Measurements from ENCODE around the gene DTWD2. TPM values are rescaled to one million over a fixed set of nuclear protein-coding genes. Genes with fewer than 3 reads are reported as not detected.

DTWD2 gene
- polyA plus RNA-seq, 1 of the 3 experiments (the other 2 are of a cell fraction), result 2.5 TPM

DNA sequence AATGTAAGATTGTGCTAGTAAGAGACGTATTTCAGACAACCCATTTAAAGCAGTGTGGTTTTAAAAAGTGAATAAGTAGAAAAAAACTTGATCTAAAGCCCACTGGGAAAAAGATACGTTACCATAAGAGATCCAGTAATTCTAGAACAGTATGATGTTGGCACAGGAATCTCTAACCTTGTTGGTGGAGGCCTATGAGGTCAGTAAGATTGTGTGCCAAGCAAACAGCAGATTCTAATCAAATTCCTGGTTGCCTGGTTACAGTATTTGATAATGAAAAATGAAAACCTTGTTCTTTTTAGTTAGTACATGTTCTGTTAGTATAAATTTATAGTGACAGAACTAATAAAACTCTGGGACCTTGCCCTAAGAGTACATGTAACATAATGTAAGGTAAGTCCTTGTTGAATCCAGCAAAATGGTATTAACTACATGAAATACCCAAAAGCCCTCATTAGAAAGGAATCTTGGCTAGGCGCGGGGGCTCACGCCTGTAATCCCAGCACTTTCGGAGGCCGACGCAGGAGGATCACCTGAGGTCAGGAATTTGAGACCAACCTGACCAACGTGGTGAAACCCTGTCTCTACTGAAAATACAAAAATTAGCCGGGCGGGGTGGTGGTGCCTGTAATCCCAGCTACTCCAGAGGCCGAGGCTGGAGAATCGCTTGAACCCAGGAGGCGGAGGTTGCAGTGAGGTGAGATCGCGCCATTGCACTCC is 49.3 kb upstream of the DTWD2 start (continued):
- TF ChIP-seq CHD2 (IDR thresholded peaks at IDR 0.05; ENCODE audit: low read length, partially characterized antibody) (no peak), POLR2AphosphoS5 (IDR thresholded peaks at IDR 0.05; ENCODE audit: low read depth, low read length) (no peak), RAD21 (IDR thresholded peaks at IDR 0.05; ENCODE audit: low read length) (no peak), SMC3 (IDR thresholded peaks at IDR 0.05; ENCODE audit: low read depth, low read length) (no peak), EZH2phosphoT487 (IDR thresholded peaks at IDR 0.05; ENCODE audit: borderline replicate concordance, low read depth) (no peak), RFX5 (IDR thresholded peaks at IDR 0.05; ENCODE audit: low read length) (no peak), YY1 (IDR thresholded peaks at IDR 0.05; ENCODE audit: low read depth) (no peak), SIN3A (IDR thresholded peaks at IDR 0.05; ENCODE audit: borderline replicate concordance, low read depth, low read length) (no peak), TEAD4 (IDR thresholded peaks at IDR 0.05; ENCODE audit: borderline replicate concordance, insufficient read depth) (no peak)
- TF ChIP-seq, protein P1, sequence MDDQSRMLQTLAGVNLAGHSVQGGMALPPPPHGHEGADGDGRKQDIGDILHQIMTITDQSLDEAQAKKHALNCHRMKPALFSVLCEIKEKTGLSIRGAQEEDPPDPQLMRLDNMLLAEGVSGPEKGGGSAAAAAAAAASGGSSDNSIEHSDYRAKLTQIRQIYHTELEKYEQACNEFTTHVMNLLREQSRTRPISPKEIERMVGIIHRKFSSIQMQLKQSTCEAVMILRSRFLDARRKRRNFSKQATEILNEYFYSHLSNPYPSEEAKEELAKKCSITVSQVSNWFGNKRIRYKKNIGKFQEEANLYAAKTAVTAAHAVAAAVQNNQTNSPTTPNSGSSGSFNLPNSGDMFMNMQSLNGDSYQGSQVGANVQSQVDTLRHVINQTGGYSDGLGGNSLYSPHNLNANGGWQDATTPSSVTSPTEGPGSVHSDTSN (IDR thresholded peaks at IDR 0.05), result peak; percentile 37; the same call in 1 of the 2 replicates

DNA sequence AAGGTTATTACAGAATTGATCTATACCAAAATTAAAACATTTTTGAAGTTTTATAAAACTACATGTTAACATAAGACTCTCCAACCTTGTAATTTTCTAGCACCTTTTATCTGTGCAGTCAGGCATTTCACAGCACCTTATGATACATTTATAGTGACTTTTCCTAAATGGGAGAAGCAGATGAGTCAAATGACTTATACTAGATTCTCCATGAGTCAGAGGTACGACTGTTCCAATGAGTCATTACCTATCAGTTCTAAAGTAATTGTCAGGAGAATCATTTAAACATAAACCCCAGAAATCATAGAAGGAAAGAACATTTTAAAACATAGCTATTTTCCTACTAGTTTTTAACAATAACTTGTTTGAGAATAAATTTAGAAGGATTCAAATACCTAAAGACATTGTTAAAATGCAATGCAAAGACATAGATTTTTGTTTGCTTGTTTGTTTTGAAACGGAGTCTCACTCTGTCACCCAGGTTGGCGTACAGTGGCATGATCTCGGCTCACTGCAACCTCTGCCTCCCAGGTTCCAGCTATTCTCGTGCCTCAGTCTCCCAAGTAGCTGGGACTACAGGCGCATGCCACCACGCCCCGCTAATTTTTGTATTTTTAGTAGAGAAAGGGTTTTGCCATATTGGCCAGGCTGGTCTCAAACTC is 47.9 kb upstream of the DTWD2 start:
- peaks cover 0 to 8% of the 10 kb centered on the region in 2 experiments; a peak in 1 of 4 replicates for H3K4me1 ChIP-seq (ENCODE audit: control insufficient read depth in 1 of 2, insufficient read depth in 2 of 2, low read depth in 1 of 2, low read length in 1 of 2)
- H3K27ac ChIP-seq (ENCODE audit: low read depth in 2 of 2, low read length in 1 of 2), result peak overlapping the region in 1 of 2 experiments; percentile 75; a peak in 2 of 4 replicates
- no peak overlapping the region for H3K9ac ChIP-seq
- H4K20me1 ChIP-seq (ENCODE audit: insufficient read depth), result no peaks in the 10 kb centered on the region
- no peak overlapping the region; the same call in 1 of the 2 replicates for H2AFZ ChIP-seq (ENCODE audit: low read depth)
- 70% methylated on average over 8 of the region's 8 CpGs for whole genome bisulfite sequencing (ENCODE audit: low lambda C conversion rate)
- H3K27me3 ChIP-seq (ENCODE audit: insufficient read depth), result no peaks in the 10 kb centered on the region
- no peaks in the 10 kb centered on the region for H3K9me2 ChIP-seq
- H3F3A ChIP-seq (replicated peaks; ENCODE audit: insufficient read depth), result peaks cover 15% of the 10 kb centered on the region
- H3K4me3 ChIP-seq (ENCODE audit: low read depth in 2 of 2, low read length in 1 of 2), result no peak overlapping the region
- TF ChIP-seq, protein P2, sequence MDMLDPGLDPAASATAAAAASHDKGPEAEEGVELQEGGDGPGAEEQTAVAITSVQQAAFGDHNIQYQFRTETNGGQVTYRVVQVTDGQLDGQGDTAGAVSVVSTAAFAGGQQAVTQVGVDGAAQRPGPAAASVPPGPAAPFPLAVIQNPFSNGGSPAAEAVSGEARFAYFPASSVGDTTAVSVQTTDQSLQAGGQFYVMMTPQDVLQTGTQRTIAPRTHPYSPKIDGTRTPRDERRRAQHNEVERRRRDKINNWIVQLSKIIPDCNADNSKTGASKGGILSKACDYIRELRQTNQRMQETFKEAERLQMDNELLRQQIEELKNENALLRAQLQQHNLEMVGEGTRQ (IDR thresholded peaks at IDR 0.05; ENCODE audit: borderline replicate concordance, low read depth, low read length), result no peak
- TF ChIP-seq, protein P3, sequence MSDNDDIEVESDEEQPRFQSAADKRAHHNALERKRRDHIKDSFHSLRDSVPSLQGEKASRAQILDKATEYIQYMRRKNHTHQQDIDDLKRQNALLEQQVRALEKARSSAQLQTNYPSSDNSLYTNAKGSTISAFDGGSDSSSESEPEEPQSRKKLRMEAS (IDR thresholded peaks at IDR 0.05; ENCODE audit: low read depth), result no peak
- TF ChIP-seq POLR2AphosphoS5 (IDR thresholded peaks at IDR 0.05; ENCODE audit: low read depth, low read length) (peak; percentile 28; the same call in 1 of the 2 replicates), CHD2 (IDR thresholded peaks at IDR 0.05; ENCODE audit: low read length, partially characterized antibody) (no peak), NFIC (IDR thresholded peaks at IDR 0.05; ENCODE audit: borderline replicate concordance) (peak; percentile 34; the same call in 1 of the 2 replicates), FOSL2 (IDR thresholded peaks at IDR 0.05; ENCODE audit: borderline replicate concordance, low read depth) (peak; percentile 97), EP300 (IDR thresholded peaks at IDR 0.05; ENCODE audit: borderline replicate concordance in 1 of 2, low read depth in 1 of 2, low read length in 1 of 2) (peak in 1 of 2 experiments; percentile 45; a peak in 1 of 4 replicates), FOXM1 (IDR thresholded peaks at IDR 0.05; ENCODE audit: low read depth) (no peak), TCF12 (IDR thresholded peaks at IDR 0.05) (peak; percentile 58), ELF1 (IDR thresholded peaks at IDR 0.05) (no peak), JUND (IDR thresholded peaks at IDR 0.05) (peak; percentile 95), RFX5 (IDR thresholded peaks at IDR 0.05; ENCODE audit: low read length) (no peak)
- TF ChIP-seq, protein P4, sequence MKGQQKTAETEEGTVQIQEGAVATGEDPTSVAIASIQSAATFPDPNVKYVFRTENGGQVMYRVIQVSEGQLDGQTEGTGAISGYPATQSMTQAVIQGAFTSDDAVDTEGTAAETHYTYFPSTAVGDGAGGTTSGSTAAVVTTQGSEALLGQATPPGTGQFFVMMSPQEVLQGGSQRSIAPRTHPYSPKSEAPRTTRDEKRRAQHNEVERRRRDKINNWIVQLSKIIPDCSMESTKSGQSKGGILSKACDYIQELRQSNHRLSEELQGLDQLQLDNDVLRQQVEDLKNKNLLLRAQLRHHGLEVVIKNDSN (IDR thresholded peaks at IDR 0.05; ENCODE audit: borderline replicate concordance, low read depth), result no peak
- TF ChIP-seq, protein P1 (IDR thresholded peaks at IDR 0.05), result peak; percentile 77
- H3K4me2 ChIP-seq, result peak overlapping the region; percentile 25; the same call in 1 of the 2 replicates
- ChIA-PET CTCF (interaction anchor here (0.8 kb wide), 1 partner anchor 48 kb away, joined by 3 read pairs; no protein-coding TSS in a partner anchor), POLR2A (no interaction called here)
- H3K9me3 ChIP-seq, result no peaks in the 10 kb centered on the region
- no peaks in the 10 kb centered on the region for H3K79me2 ChIP-seq (ENCODE audit: insufficient read depth)
- no peaks in the 10 kb centered on the region for H3K36me3 ChIP-seq (replicated peaks in 1 of 2; ENCODE audit: control insufficient read depth in 1 of 2, insufficient read depth in 2 of 2, low read length in 1 of 2)
- DNase-seq, result no peak

Measured in SK-N-SH (cell line).